ENCODE results near the gene ETS1.
A peak's percentile ranks its signal among the peaks of the same experiment; 100 is the strongest.
"Not testable (repeated sequence)": the region's sequence is repeated elsewhere in the genome, so short reads cannot be mapped to it uniquely, and the experiment has no call there.

ETS1 gene

DNA sequence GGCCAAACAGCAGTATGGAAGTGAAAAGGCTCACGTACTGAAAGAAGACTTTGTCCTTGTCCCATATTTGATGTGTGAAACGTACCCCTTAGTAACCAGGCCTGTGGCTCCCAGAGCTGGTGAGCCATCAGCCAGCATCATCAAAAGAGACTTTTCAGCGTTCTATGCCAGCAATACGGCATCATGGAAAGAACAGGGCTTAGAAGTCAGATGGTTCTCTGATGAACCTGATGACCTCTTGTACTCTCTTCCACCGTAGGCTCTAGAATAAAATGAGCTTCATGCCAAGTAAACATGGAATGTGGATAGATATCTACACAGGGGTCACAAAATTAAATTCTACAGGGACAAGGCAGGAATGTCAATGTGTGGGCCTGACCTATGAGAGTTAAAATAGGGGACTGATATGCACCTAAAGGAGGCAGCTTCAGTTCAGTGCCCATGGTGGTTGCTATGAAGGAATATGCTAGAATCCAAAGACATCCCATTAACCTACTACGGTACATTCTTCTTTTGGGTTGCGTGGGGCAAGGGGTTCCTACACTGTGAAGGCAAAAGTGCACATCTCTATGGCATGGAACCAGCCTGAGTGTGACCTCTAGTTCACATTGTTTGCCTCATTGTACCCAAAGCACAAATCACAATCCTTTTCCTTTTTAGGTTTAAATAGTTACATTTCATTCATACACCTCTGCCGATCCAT is 130.6 kb downstream of the ETS1 start:
- DNase-seq, result no peak

DNA sequence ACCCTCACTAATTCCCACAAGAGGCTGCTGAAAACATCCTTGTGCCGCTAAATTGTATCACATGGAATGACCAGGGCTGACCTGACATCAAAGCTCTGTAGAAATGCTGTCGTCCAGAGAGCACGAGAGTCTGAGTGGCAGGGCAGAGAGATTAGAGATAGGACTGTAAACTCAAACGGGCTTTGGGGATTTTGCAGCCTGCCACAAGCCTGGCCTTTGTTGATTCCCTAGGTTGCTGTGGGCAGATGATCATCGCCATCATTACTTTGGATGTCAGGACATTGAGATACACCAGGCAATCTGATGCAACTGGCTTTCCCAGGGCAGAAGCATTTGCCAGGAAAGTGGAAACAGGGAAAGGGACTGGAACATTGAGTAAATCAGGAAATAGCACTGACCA is 131.6 kb downstream of the ETS1 start:
- no peak for DNase-seq

DNA sequence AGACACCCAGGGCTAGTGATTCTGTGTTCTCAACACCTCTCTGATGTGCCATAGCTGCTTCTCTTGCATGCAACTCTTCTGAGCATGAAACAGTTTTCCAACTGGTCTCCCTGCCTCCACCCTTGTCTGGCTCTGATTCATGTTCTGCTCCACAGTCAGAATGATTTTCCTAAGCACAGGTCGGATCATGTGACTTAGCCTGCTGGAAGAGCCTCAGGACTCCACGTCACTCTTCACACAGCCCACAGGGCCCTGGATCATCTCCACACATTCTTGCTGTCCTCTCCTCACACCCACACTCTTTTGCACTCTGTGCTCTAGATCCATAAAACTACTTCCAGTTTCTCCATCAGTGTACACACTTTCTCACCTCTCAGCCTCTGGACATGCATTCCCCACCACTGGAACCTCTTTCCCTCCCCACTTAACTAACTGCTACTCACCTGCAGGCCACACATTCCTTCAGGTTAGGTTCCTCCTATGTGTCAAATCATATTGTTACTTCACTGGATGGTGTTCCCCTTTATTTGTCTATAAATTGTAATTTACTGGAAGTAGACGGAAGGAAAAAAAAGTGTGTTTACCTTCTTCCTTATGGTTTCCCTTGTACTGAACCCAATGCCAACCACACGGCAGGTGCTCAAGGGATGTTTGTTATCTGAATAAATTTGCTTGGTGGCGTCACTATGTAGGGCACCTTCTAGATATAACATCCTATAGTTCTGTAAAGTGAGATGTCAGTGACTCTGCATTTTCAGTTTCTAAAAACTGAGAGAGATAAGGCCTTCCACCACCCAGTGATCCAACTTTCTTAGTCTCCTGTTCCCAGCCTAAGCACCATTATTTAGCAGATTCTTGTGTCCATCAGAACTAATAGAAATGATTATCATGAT is 133.7 kb downstream of the ETS1 start:
- no peak for DNase-seq

GRCh38 chr11:128451652-128452470 is 135.5 kb downstream of the ETS1 start:
- DNase-seq, result no peak

DNA sequence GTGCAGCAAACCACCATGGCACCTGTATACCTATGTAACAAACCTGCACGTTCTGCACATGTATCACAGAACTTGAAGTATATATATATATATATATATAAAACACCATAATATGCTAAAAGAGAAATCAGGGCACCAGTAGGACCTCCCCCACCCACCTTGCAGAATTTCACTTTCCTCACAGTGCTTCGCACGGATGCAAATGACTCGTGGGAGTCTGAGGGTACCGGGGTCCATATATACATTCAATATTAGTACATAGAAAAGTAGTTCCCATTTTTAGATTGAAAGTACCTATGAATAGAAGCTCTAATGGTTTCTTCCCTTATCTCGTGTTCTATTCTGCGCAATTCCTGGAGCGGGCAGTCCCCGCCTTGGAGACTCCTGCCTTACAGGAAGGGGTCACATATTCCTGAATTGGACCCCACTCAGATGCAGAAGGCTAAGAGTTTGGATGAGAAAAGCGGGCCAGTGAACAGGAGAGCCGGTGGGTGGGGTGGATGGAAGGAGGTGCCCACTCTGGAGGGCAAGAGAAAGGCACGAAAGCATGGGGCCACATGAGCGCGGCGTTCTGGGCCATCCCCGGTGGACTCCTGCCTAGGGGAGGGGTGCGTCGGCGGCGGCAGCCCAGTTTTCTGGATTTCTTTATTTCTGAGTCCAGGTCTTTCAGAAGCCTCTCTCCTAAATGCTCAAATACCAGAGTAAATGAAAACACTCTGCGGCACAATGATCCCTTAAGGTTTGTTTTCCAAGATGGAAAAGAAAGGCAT is 136.3 kb downstream of the ETS1 start:
- DNase-seq, result no peak

GRCh38 chr11:128450425-128450824 is 136.9 kb downstream of the ETS1 start:
- DNase-seq, result not testable (repeated sequence)

DNA sequence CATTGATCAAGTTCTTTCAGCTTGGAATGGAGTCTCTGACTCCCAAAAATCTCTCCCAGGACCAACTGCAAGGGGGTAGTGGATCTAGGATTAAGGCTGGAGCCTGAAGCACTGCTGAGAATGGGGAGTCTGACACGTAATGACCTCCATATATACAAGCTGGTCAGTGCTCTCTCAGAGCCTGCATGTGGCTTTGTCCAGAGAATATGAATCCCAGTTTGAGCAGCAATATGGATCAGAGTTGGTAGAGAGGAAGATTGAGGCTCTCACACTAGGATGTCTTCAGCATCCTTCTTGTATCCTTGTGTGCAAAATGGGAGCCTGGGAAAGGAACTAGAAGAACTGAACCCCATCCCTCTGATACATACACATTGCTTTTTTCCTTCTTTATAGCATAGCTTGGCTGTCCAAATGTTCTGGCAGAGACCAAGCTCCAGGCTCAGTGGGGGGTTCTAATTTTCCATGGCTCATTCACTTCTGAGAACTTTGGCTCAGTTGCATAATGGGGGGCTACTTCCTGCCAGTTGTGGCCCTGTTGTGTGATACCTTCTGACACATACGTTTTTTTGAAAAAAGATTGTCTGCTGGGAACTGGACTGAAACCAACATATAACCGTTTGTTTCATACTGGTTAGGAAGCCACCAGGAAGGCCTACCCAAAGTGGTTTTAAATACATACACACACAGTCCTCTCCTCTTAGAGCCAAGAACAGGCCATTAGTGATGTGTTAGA is 138.2 kb downstream of the ETS1 start:
- no peak for DNase-seq

DNA sequence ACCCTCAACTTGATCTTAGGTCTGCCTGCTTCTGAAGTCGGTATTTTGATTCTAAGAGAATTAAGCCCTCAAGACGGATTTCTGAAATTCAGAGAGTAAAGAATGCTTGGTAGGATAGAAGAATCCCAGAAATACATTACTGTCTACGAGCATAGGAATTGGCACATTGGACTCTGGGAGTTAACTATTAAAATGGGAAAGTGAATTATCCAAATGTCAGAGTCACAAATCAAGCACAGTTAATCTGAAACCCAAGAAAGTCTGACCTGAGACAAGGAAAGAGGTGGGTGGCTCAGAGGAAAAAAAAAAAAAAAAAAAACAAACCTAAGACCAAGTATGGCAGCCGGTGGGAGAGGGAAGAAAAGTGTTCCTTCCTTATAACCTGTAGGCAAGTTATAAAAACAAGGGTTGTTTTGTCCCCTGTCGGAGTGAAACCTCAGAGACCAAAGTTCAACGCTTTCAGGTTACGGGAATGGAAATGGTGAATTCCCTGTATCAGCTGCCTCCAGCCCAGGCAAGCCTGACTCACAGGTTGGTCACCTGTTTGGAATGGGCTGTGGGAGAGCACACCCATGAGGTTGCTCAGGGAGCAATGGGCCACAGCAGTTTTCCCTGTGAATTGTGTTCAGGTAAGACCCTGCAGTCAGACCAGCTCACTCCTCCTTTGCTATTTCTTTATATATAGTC is 139.0 kb downstream of the ETS1 start:
- no peak for DNase-seq

DNA sequence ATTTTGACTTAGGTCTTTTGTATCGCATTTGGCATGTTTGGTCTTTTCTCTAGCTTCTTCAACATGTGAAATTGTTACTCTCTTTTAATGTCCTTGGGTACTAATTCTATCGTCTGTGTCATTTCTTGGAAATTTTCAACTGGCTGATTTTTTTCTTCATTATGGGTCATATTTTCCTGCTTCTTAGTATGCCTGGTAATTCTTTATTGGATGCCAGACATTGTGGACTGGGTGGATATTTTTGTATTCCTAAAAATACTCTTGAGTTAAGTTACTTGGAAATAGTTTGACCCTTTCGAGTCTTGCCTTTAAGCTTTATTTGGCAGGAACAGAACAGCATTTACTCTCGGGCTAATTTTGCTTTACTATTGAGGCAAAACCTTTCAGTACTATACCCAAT is 140.1 kb downstream of the ETS1 start:
- DNase-seq, result no peak

DNA sequence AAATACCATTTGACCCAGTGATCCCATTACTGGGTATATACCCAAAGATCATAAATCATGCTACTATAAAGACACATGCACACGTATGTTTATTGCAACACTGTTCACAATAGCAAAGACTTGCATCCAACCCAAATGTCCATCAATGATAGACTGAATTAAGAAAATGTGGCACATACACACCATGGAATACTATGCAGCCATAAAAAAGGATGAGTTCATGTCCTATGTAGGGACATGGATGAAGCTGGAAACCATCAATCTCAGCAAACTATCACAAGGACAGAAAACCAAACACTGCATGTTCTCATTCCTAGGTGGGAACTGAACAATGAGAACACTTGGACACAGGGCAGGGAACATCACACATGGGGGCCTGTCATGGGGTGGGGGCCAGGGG is 141.4 kb downstream of the ETS1 start:
- DNase-seq, result not testable (repeated sequence)

DNA sequence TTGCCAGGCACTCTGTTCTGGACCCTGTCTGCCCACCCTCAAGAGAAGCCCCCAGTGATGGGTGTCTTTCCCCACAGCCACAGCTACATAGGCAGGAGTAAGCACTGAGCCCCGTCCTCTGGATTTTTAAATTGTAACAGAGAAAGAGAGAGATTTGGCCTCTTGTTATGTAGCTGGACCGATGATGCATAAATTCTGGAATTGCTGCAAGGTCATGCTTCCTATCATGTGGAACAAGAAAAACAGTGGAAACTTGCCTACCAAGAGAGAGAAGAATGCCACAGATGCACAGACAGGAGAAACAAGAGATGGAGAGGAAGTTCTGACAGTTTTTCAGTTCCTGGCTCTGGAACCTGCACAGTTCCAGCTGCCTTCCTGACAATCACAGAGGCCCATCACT is 150.2 kb downstream of the ETS1 start:
- DNase-seq, result no peak

GRCh38 chr11:128434818-128435217 is 152.5 kb downstream of the ETS1 start:
- DNase-seq, result no peak

GRCh38 chr11:128434411-128434810 is 152.9 kb downstream of the ETS1 start:
- DNase-seq, result no peak

GRCh38 chr11:128432926-128433325 is 154.4 kb downstream of the ETS1 start:
- DNase-seq, result no peak

DNA sequence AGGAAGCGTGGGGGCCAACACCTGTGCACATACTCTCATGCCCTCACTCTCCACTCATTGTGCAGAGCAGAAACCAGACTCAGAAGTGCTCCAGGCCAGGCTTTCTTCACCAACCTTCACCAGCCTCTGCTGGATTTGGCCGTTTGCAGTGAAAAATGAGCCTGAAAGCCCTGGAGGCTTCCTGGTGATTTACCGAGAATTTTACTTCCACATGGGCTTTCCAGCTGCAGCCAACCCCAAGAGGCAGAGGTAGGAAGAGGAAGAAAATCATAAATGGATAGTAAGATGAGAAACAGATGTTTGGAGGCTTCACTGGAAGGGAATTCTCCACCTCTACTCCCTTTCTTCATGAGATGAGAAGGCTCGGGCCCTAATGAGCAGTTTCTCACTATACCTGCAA is 155.4 kb downstream of the ETS1 start:
- DNase-seq, result no peak

DNA sequence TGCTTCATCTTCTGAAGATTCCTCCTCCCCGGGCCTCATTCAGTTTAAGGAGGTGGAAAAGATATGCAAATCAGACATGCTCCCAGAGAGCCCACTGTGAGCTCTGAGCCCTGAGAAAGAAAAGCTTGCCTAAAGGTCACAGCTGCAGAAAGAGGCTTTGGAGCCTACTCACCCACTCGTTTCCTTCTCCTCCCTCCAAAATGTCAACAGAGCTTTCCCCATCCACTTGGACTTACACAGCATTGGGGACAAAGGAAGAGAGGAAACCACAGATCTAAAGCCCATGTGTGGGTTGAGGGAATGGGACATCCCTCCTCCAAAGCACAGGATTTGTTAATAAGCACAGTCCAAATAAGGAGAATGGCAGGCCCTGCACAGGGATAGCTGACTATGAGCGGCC is 158.4 kb downstream of the ETS1 start:
- no peak for DNase-seq

DNA sequence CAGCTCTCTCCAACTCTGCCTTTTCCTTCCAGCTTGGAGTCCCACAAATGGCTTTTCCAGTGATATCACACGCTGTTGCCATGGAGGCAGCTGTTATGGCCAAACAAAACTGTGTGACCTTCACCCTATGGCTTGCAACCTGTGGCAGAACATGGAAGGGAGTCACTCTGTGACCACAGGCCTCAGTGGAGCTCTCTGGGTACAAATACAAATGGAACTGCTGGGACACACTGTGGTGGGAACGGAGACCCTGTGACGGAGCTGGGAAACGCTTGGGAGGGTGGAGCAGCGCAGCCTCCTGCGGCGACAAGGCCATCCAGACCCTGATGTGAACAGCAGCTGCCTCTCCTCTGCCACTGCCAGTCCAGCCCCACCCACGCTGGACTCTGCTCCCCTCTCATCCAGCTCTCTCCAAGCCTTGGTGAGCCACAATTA is 162.5 kb downstream of the ETS1 start:
- DNase-seq, result no peak

GRCh38 chr11:128424271-128424711 is 163.1 kb downstream of the ETS1 start:
- DNase-seq, result no peak

DNA sequence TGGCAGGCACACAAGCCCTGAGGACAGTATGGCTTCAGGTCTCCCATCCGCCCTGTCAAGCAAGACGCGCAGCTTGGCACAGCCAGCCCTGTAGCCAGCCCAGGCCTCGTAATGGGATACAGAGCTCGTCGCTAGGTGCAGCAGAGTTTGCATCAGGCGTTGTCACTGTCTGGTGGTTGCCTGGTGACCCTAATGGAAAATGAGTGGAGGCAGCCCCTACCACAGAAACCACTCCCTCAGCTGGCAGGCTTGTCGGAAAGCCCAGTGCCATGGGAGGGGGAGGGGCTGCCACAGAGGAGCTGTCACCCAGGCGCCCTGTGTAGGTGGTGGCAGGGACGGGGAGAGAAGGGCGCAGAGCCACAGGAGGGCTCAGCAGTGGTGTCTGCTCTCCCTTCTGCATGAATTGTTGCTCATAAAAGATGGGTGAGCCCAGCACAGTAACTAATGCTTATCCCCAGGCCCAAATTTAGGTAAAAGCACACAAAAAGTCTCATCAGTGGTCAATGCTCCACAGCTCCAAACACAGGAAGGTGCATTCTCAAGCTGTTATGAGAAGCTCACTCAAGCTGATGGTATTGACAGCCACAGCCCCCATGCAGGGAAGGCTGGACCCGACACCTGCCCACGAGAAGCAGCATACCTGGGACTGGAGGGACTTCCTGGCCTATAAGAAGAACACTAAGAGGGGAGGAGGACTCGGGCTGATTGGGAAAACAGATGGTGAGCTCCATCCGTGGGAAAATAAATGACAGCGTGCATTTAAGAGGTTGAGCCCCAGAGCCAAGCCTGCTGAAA is 164.6 kb downstream of the ETS1 start:
- DNase-seq, result peak; percentile 92
